ENCODE results near the gene CAMSAP2. TPM values are rescaled to one million over a fixed set of nuclear protein-coding genes. Genes with fewer than 3 reads are reported as not detected.

CAMSAP2 gene
- total and polyA plus RNA-seq, 2 of the 8 experiments (the other 6 are each of a cell fraction or from before 2014, with no cell fraction given) = 4.2 to 27.6 TPM

GRCh38 chr1:200738327-200738948 is at the start of gene CAMSAP2 (continued):
- TF ChIP-seq HDAC6 (IDR thresholded peaks at IDR 0.05; ENCODE audit: low read depth, low read length) = no peak
- no peak for TF ChIP-seq ASH2L (IDR thresholded peaks at IDR 0.05; ENCODE audit: low read length)
- TF ChIP-seq TAF7 (optimal IDR thresholded peaks at IDR 0.05; ENCODE audit: borderline replicate concordance, low read depth, low read length) = no peak
